AG04450 (cell line): ENCODE measurements around the gene CFAP20DC. TPM values are rescaled to one million over a fixed set of nuclear protein-coding genes. Genes with fewer than 3 reads are reported as not detected.

Source experiments
- CTCF ChIA-PET: fragments of 300-600, 350-600 bp; formaldehyde crosslinking; extraction: SDS; loops from one replicate; lab custom pipeline; 2022; ENCODE audit warnings: antibody characterized with exemption, inconsistent platforms; lab: Charles Lee
- POLR2A ChIA-PET: fragments of 350-600 bp; formaldehyde crosslinking; extraction: SDS; loops from one replicate; lab custom pipeline; 2021; ENCODE audit warnings: antibody characterized with exemption, inconsistent platforms; lab: Yijun Ruan, JAX
- DNase-seq: peaks from one replicate; pipeline ENCODE4 v3.0.0-alpha.2; 2011; ENCODE audit warnings: low read depth, low spot score
- H3K27ac ChIP-seq: one replicate; pipeline ENCODE4 v1.5.1; 2012; ENCODE audit warnings: low read depth, low read length, control low read depth
- H3K27me3 ChIP-seq: one replicate; pipeline ENCODE4 v1.6.0; 2012; ENCODE audit warnings: low read length; ENCODE audit not compliant: control insufficient read depth, insufficient read depth
- H3K4me3 ChIP-seq: 2 replicates; pipeline ENCODE4 v1.5.1; 2011; ENCODE audit warnings: mild to moderate bottlenecking, low read depth, low read length, control low read depth
- H3K9me3 ChIP-seq: 2 replicates; pipeline ENCODE4 v1.5.1; 2012; ENCODE audit warnings: low read length; ENCODE audit not compliant: control insufficient read depth, insufficient read depth
- CTCF ChIP-seq: IDR thresholded peaks from 2 replicates; pipeline ENCODE4 v1.5.1; 2011; ENCODE audit warnings: low read depth, low read length, control low read depth, inconsistent platforms
- polyA plus RNA-seq: library from polyadenylated mRNA; depleted of rRNA; stranded (reverse); fragments of >200 nt; gene quantifications from 2 replicates; pipeline ENCODE4 v1.2.3, GENCODE V29; 2011

Gene CFAP20DC
- polyA plus RNA-seq, 1 experiment: 3.5 TPM

GRCh38 chr3:59074764-59075163 is 24.9 kb upstream of the CFAP20DC start:
- ChIA-PET CTCF (interaction anchor here (1.3 kb wide), 1 partner anchor 22 kb away, joined by 3 read pairs; no protein-coding TSS in a partner anchor), POLR2A (no interaction called here)
- Histone ChIP-seq H3K9me3 (no peaks in the 10 kb centered on the region), H3K27me3 (no peaks in the 10 kb centered on the region), H3K4me3 (no peak overlapping the region), H3K27ac (no peak overlapping the region)
- DNase-seq: no peak
- TF ChIP-seq CTCF: no peak

GRCh38 chr3:59072681-59073080 is 22.9 kb upstream of the CFAP20DC start:
- H3K9me3 ChIP-seq: no peaks in the 10 kb centered on the region
- no peak overlapping the region for H3K4me3 ChIP-seq
- TF ChIP-seq CTCF: no peak
- ChIA-PET POLR2A (no interaction called here), CTCF (interaction anchor here (0.9 to 1.9 kb wide), 3 partner anchors 8 to 249 kb away, joined by 4 to 8 read pairs (median 5); no protein-coding TSS in a partner anchor)
- no peak for DNase-seq
- H3K27me3 ChIP-seq: no peaks in the 10 kb centered on the region
- no peak overlapping the region for H3K27ac ChIP-seq

- Histone ChIP-seq H3K4me3 (no peak overlapping the region), H3K27me3 (no peaks in the 10 kb centered on the region), H3K27ac (no peak overlapping the region), H3K9me3 (no peaks in the 10 kb centered on the region)
- no peak for DNase-seq
- POLR2A ChIA-PET: no interaction called here
- TF ChIP-seq CTCF: no peak
- CTCF ChIA-PET: interaction anchor here (1.5 kb wide), 1 partner anchor 16 kb away, joined by 3 read pairs; no protein-coding TSS in a partner anchor
Observed at GRCh38 chr3:59069838-59070237, 20.0 kb upstream of the CFAP20DC start.

- no peak overlapping the region for H3K4me3 ChIP-seq
- no peak for DNase-seq
- ChIA-PET CTCF (interaction anchor here (1.4 kb wide), 1 partner anchor 8 kb away, joined by 5 read pairs; no protein-coding TSS in a partner anchor), POLR2A (no interaction called here)
- H3K9me3 ChIP-seq: no peaks in the 10 kb centered on the region
- H3K27me3 ChIP-seq: no peaks in the 10 kb centered on the region
- no peak for TF ChIP-seq CTCF
- no peak overlapping the region for H3K27ac ChIP-seq
Observed at GRCh38 chr3:59065240-59065639, 15.4 kb upstream of the CFAP20DC start.

- CTCF ChIA-PET: interaction anchor here (1.4 kb wide), 1 partner anchor 8 kb away, joined by 5 read pairs; no protein-coding TSS in a partner anchor
- no peak overlapping the region for H3K4me3 ChIP-seq
- H3K27me3 ChIP-seq: no peaks in the 10 kb centered on the region
- DNase-seq: no peak
- no peak overlapping the region for H3K27ac ChIP-seq
- TF ChIP-seq CTCF: no peak
- POLR2A ChIA-PET: no interaction called here
- no peaks in the 10 kb centered on the region for H3K9me3 ChIP-seq
Observed at GRCh38 chr3:59064728-59065127, 14.9 kb upstream of the CFAP20DC start.
